ENCODE data around the gene IGFBP5.

The IGFBP5 gene, protein sequence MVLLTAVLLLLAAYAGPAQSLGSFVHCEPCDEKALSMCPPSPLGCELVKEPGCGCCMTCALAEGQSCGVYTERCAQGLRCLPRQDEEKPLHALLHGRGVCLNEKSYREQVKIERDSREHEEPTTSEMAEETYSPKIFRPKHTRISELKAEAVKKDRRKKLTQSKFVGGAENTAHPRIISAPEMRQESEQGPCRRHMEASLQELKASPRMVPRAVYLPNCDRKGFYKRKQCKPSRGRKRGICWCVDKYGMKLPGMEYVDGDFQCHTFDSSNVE

DNA sequence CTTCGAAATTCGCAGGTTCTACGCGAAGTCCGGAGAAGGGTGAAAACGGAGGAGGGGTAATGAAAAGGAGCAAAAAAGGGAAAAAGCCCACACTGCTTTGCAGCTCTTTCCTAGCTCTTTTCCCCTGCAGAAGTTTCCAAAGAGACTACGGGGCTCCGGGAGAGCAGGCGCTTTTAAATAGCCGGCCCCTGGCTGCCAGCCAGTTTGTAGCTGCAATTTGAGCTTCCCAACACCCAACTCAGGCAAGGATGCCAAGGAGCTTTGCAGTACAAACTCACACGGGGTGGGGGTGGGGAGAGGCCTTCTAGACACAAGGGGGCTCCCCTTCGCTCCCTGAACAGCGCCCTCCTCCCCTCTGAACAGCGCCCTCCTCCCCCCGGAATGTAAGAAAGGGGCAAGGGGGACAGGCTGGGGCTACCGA is at the start of gene IGFBP5:
Gene IGFBP5, minus strand, starts transcription at position 149 of the 421 bp plus-strand sequence. CDS start 774 bp downstream, outside the sequence.
- peak; percentile 81 for DNase-seq (ENCODE audit: low read depth)
- peak within 1 kb of the TSS; percentile 70 for H3K4me3 ChIP-seq (ENCODE audit: low read depth, low read length)
- in situ Hi-C loops (cut with HindIII; ENCODE audit: low sequenced_read_pairs), result loop anchor here (5.0 kb wide), 2 partner anchors 467 to 817 kb away; no protein-coding TSS in a partner anchor
- peak; percentile 41 for TF ChIP-seq CTCF (IDR thresholded peaks at IDR 0.05; ENCODE audit: low read depth, low read length, missing control alignments)

DNA sequence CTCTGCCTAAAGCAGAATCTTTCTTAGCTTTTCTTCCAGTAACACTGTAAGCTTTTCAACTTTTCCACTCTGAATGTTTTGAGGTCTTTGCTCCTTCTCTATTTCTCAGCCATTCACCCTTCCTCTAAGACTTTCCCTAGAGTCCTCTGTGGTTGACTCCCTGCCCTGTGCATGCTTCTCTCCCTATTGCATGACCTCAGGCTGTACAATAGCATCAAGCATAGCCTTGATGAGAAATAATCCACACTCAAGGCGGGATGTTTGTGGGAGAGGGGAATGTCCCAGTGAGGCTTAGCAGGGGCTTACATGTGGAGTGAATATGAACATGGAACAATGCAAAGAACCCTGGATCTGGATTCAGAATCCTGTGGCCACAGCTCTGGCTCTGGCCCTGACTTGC is 48.4 kb upstream of the IGFBP5 start:
- no peak for DNase-seq (ENCODE audit: low read depth)
- H3K4me3 ChIP-seq (ENCODE audit: low read depth, low read length), result no peak overlapping the region
- TF ChIP-seq CTCF (IDR thresholded peaks at IDR 0.05; ENCODE audit: low read depth, low read length, missing control alignments), result no peak
- in situ Hi-C loops (cut with HindIII; ENCODE audit: low sequenced_read_pairs), result no loop called here

- in situ Hi-C loops (cut with HindIII; ENCODE audit: low sequenced_read_pairs), result no loop called here
- no peak for TF ChIP-seq CTCF (IDR thresholded peaks at IDR 0.05; ENCODE audit: low read depth, low read length, missing control alignments)
- H3K4me3 ChIP-seq (ENCODE audit: low read depth, low read length), result no peak overlapping the region
- no peak for DNase-seq (ENCODE audit: low read depth)
Measured at GRCh38 chr2:216742411-216742810, 47.1 kb upstream of the IGFBP5 start.

DNA sequence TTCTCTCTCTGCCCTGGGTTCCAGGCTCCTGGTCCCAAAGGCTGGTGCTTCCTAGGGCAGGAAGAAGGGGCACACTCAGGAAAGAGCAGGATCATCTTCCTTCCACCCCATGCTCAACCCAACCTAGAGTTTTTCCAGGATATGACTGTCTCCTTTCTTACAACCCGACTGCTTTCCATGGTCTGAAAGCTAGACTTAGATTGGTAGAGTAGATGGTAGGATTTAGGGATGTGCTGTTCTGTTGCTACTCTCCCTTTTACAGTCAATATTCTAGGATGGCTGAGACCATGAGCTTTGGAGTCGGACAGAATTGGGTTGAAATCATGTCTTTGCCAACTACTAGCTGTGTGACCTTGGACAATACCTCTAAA is 45.9 kb upstream of the IGFBP5 start:
- in situ Hi-C loops (cut with HindIII; ENCODE audit: low sequenced_read_pairs), result no loop called here
- TF ChIP-seq CTCF (IDR thresholded peaks at IDR 0.05; ENCODE audit: low read depth, low read length, missing control alignments), result no peak
- no peak for DNase-seq (ENCODE audit: low read depth)
- H3K4me3 ChIP-seq (ENCODE audit: low read depth, low read length), result no peak overlapping the region

- TF ChIP-seq CTCF (IDR thresholded peaks at IDR 0.05; ENCODE audit: low read depth, low read length, missing control alignments), result no peak
- in situ Hi-C loops (cut with HindIII; ENCODE audit: low sequenced_read_pairs), result no loop called here
- H3K4me3 ChIP-seq (ENCODE audit: low read depth, low read length), result no peak overlapping the region
- no peak for DNase-seq (ENCODE audit: low read depth)
Measured at GRCh38 chr2:216740557-216741222, 45.3 kb upstream of the IGFBP5 start.

DNA sequence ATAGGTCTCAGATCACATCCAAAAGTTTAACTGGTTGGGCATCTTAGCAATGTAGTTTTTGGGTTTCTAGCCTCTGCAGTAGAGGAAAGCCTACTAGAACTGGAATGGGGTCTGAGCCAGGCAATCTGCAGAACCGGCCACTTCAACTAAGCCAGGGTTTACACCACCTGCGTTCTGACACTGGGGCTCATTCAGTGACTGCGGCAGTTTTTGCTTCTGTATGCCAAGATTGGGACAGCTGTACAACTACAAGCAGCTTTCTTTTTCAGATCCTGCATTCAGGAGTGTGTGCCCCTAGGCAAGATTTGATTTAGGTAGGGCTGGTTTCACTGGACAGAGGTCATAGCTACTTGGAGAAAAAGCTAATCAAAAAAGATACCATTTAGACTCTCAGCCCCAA is 43.7 kb upstream of the IGFBP5 start:
- no peak overlapping the region for H3K4me3 ChIP-seq (ENCODE audit: low read depth, low read length)
- no peak for DNase-seq (ENCODE audit: low read depth)
- no peak for TF ChIP-seq CTCF (IDR thresholded peaks at IDR 0.05; ENCODE audit: low read depth, low read length, missing control alignments)
- in situ Hi-C loops (cut with HindIII; ENCODE audit: low sequenced_read_pairs), result no loop called here
